Sigmoid colon (tissue), 3 donors: ENCODE measurements around the gene IPCEF1.

Source experiments
- CTCF ChIP-seq, 4 experiments: fragments of 450-650 bp in 3 of 4; fragments of 200-600 bp in 1 of 4; IDR thresholded peaks; one replicate each; pipeline ENCODE4 v1.5.1; 2016 to 2019; ENCODE audit warnings: antibody characterized with exemption in 4 of 4, mild to moderate bottlenecking in 3 of 4, moderate library complexity in 2 of 4
- POLR2A ChIP-seq, 2 donors: fragments of 450-650 bp; IDR thresholded peaks; one replicate each; pipeline ENCODE4 v1.6.1; 2016; ENCODE audit warnings: antibody characterized with exemption in 2 of 2, mild to moderate bottlenecking in 2 of 2, moderate library complexity in 2 of 2

- TF ChIP-seq POLR2A (IDR thresholded peaks at IDR 0.05) (no peak), CTCF (IDR thresholded peaks at IDR 0.05) (no peak)
These were observed 3.1 kb upstream of the IPCEF1 start for GRCh38 chr6:154359679-154360078.
